Neural cell (in vitro differentiated cells): ENCODE measurements around the gene LRRC38. TPM values are rescaled to one million over a fixed set of nuclear protein-coding genes. Genes with fewer than 3 reads are reported as not detected.

Experiments used
- H2AFZ ChIP-seq: fragments of 200-600, 300-800 bp; sonication (generic), shearing (Covaris generic); 2 replicates; pipeline ENCODE4 v1.6.0; 2014; ENCODE audit warnings: low read depth, mild to moderate bottlenecking, antibody characterized with exemption, low read length, moderate library complexity
- H3F3A ChIP-seq: fragments of 200-600 bp; shearing (Covaris generic); 2 replicates; pipeline ENCODE4 v1.6.1; 2016; ENCODE audit warnings: mild to moderate bottlenecking, moderate library complexity, mixed read lengths, antibody characterized with exemption, low read length; ENCODE audit not compliant: insufficient read depth, poor library complexity, severe bottlenecking
- H3K27ac ChIP-seq: fragments of 200-600, 300-800 bp; sonication (generic), shearing (Covaris generic); 2 replicates; pipeline ENCODE4 v1.5.1; 2014; ENCODE audit warnings: mild to moderate bottlenecking, low read length, moderate library complexity
- H3K27me3 ChIP-seq: fragments of 300-800, 200-600 bp; sonication (generic), shearing (Covaris generic); 2 replicates; pipeline ENCODE4 v1.6.0; 2014; ENCODE audit warnings: mild to moderate bottlenecking, low read depth, low read length, moderate library complexity; ENCODE audit not compliant: insufficient read depth
- H3K36me3 ChIP-seq: fragments of 300-800, 200-600 bp; sonication (generic), shearing (Covaris generic); 2 replicates; pipeline ENCODE4 v1.5.1; 2014; ENCODE audit warnings: mild to moderate bottlenecking, antibody characterized with exemption, low read length, moderate library complexity; ENCODE audit not compliant: insufficient read depth
- H3K4me2 ChIP-seq: fragments of 300-800, 200-600 bp; sonication (generic), shearing (Covaris generic); 2 replicates; pipeline ENCODE4 v1.6.0; 2014; ENCODE audit warnings: mild to moderate bottlenecking, low read length
- H3K4me3 ChIP-seq: fragments of 300-800, 200-600 bp; sonication (generic), shearing (Covaris generic); 2 replicates; pipeline ENCODE4 v1.5.1; 2014; ENCODE audit warnings: mild to moderate bottlenecking, low read length, moderate library complexity
- H3K79me2 ChIP-seq: fragments of 200-600 bp; shearing (Covaris generic); replicated peaks from 2 replicates; pipeline ENCODE4 v1.6.0; 2014; ENCODE audit warnings: mild to moderate bottlenecking, low read length, moderate library complexity; ENCODE audit not compliant: insufficient read depth
- H3K9ac ChIP-seq: fragments of 300-800, 200-600 bp; sonication (generic), shearing (Covaris generic); 2 replicates; pipeline ENCODE4 v1.6.1; 2016; ENCODE audit warnings: mild to moderate bottlenecking, low read length, mixed read lengths
- H3K9me2 ChIP-seq: fragments of 200-600 bp; shearing (Covaris generic); 2 replicates; pipeline ENCODE4 v1.6.1; 2016; ENCODE audit warnings: mild to moderate bottlenecking, low read length, mixed read lengths; ENCODE audit not compliant: insufficient read depth
- H3K9me3 ChIP-seq: fragments of 200-600, 300-800 bp; sonication (generic), shearing (Covaris generic); 2 replicates; pipeline ENCODE4 v1.6.1; 2016; ENCODE audit warnings: mild to moderate bottlenecking, mixed run types, low read length, moderate library complexity, mixed read lengths
- H4K20me1 ChIP-seq: fragments of 200-600 bp; shearing (Covaris generic); 2 replicates; pipeline ENCODE4 v1.6.1; 2016; ENCODE audit warnings: mild to moderate bottlenecking, mixed run types; ENCODE audit not compliant: insufficient read depth
- EP300 ChIP-seq: fragments of 450-650 bp; conservative IDR thresholded peaks from 2 replicates; pipeline ENCODE4 v1.6.1; 2014; ENCODE audit warnings: antibody characterized with exemption, mild to moderate bottlenecking, moderate library complexity; ENCODE audit not compliant: poor library complexity, severe bottlenecking
- EZH2 ChIP-seq: fragments of 200-600, 300-800 bp; shearing (Covaris generic), sonication (generic); IDR thresholded peaks from 2 replicates; pipeline ENCODE4 v1.6.1; 2014; ENCODE audit warnings: antibody characterized with exemption, low read length, borderline replicate concordance, mild to moderate bottlenecking; ENCODE audit not compliant: insufficient read depth, poor library complexity, severe bottlenecking
- MXI1 ChIP-seq: fragments of 450-650 bp; conservative IDR thresholded peaks from 2 replicates; pipeline ENCODE4 v1.6.1; 2014; ENCODE audit warnings: antibody characterized with exemption, mild to moderate bottlenecking; ENCODE audit not compliant: poor library complexity, severe bottlenecking
- POLR2AphosphoS5 ChIP-seq: IDR thresholded peaks from 2 replicates; pipeline ENCODE4 v1.6.1; 2012
- RAD21 ChIP-seq: fragments of 450-650 bp; conservative IDR thresholded peaks from 2 replicates; pipeline ENCODE4 v1.6.1; 2014; ENCODE audit warnings: antibody characterized with exemption, mild to moderate bottlenecking, moderate library complexity
- SMC3 ChIP-seq: fragments of 450-650 bp; conservative IDR thresholded peaks from 2 replicates; pipeline ENCODE4 v1.6.1; 2014; ENCODE audit warnings: antibody characterized with exemption, mild to moderate bottlenecking, moderate library complexity; ENCODE audit not compliant: poor library complexity
- TAF1 ChIP-seq: IDR thresholded peaks from 2 replicates; pipeline ENCODE4 v1.6.1; 2012; ENCODE audit warnings: low read depth
- polyA plus RNA-seq: library from polyadenylated mRNA; depleted of rRNA; stranded (reverse); fragments of >200 nt; gene quantifications from 2 replicates; pipeline ENCODE4 v1.2.3, GENCODE V29; 2014
- TF ChIP-seq, protein P1 (sequence below): fragments of 450-650 bp; IDR thresholded peaks from 2 replicates; pipeline ENCODE4 v1.5.1; 2014; ENCODE audit warnings: antibody characterized with exemption, mild to moderate bottlenecking, moderate library complexity; ENCODE audit not compliant: poor library complexity, severe bottlenecking
- TF ChIP-seq, protein P2 (sequence below): IDR thresholded peaks from 2 replicates; pipeline ENCODE4 v1.6.1; 2012; ENCODE audit warnings: borderline replicate concordance

LRRC38 gene
- polyA plus RNA-seq, 1 donor from 2014 or later: not detected

GRCh38 chr1:13556224-13556764 is 42.5 kb upstream of the LRRC38 start:
- Histone ChIP-seq H4K20me1 (no peaks in the 10 kb centered on the region), H3K9me3 (no peaks in the 10 kb centered on the region), H2AFZ (no peak overlapping the region), H3F3A (no peaks in the 10 kb centered on the region), H3K79me2 (no peaks in the 10 kb centered on the region), H3K36me3 (no peaks in the 10 kb centered on the region), H3K27ac (no peak overlapping the region), H3K27me3 (no peaks in the 10 kb centered on the region), H3K4me3 (no peak overlapping the region), H3K9ac (no peak overlapping the region), H3K9me2 (no peaks in the 10 kb centered on the region), H3K4me2 (no peak overlapping the region)
- TF ChIP-seq MXI1 (no peak), SMC3 (no peak), POLR2AphosphoS5 (no peak), RAD21 (no peak), EZH2 (no peak), EP300 (no peak), TAF1 (no peak)
- TF ChIP-seq, protein P1, sequence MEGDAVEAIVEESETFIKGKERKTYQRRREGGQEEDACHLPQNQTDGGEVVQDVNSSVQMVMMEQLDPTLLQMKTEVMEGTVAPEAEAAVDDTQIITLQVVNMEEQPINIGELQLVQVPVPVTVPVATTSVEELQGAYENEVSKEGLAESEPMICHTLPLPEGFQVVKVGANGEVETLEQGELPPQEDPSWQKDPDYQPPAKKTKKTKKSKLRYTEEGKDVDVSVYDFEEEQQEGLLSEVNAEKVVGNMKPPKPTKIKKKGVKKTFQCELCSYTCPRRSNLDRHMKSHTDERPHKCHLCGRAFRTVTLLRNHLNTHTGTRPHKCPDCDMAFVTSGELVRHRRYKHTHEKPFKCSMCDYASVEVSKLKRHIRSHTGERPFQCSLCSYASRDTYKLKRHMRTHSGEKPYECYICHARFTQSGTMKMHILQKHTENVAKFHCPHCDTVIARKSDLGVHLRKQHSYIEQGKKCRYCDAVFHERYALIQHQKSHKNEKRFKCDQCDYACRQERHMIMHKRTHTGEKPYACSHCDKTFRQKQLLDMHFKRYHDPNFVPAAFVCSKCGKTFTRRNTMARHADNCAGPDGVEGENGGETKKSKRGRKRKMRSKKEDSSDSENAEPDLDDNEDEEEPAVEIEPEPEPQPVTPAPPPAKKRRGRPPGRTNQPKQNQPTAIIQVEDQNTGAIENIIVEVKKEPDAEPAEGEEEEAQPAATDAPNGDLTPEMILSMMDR: no peak
- TF ChIP-seq, protein P2, sequence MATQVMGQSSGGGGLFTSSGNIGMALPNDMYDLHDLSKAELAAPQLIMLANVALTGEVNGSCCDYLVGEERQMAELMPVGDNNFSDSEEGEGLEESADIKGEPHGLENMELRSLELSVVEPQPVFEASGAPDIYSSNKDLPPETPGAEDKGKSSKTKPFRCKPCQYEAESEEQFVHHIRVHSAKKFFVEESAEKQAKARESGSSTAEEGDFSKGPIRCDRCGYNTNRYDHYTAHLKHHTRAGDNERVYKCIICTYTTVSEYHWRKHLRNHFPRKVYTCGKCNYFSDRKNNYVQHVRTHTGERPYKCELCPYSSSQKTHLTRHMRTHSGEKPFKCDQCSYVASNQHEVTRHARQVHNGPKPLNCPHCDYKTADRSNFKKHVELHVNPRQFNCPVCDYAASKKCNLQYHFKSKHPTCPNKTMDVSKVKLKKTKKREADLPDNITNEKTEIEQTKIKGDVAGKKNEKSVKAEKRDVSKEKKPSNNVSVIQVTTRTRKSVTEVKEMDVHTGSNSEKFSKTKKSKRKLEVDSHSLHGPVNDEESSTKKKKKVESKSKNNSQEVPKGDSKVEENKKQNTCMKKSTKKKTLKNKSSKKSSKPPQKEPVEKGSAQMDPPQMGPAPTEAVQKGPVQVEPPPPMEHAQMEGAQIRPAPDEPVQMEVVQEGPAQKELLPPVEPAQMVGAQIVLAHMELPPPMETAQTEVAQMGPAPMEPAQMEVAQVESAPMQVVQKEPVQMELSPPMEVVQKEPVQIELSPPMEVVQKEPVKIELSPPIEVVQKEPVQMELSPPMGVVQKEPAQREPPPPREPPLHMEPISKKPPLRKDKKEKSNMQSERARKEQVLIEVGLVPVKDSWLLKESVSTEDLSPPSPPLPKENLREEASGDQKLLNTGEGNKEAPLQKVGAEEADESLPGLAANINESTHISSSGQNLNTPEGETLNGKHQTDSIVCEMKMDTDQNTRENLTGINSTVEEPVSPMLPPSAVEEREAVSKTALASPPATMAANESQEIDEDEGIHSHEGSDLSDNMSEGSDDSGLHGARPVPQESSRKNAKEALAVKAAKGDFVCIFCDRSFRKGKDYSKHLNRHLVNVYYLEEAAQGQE: no peak

GRCh38 chr1:13554798-13555197 is 41.0 kb upstream of the LRRC38 start:
- H3K79me2 ChIP-seq: no peaks in the 10 kb centered on the region
- TF ChIP-seq EP300: no peak
- no peak for TF ChIP-seq RAD21
- H3K9me2 ChIP-seq: no peaks in the 10 kb centered on the region
- H3K27ac ChIP-seq: no peak overlapping the region
- H3K36me3 ChIP-seq: no peaks in the 10 kb centered on the region
- no peak overlapping the region for H3K9ac ChIP-seq
- H3F3A ChIP-seq: no peaks in the 10 kb centered on the region
- no peak overlapping the region for H2AFZ ChIP-seq
- no peaks in the 10 kb centered on the region for H4K20me1 ChIP-seq
- H3K4me2 ChIP-seq: no peak overlapping the region
- H3K27me3 ChIP-seq: no peaks in the 10 kb centered on the region
- H3K9me3 ChIP-seq: no peaks in the 10 kb centered on the region
- H3K4me3 ChIP-seq: no peak overlapping the region

DNA sequence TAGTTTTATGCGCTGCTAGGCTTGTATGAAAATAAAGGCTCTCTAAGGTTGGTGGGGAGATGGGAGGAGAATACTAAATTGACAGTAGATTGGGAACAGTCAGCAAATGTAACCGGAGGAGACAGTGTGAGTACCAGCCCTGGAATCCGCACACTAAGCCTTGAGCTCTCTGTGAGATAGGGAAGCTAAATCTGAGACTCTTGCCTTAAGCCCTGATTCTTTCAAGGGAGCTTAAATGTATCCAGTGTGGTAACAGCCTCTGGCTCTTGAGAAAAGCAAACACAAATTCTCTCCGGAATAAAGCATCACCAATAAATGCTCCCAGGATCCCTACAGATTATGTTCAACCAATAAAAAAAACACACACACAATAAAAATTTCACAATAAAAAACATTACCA is 36.9 kb upstream of the LRRC38 start:
- Histone ChIP-seq H3K36me3 (no peaks in the 10 kb centered on the region), H3K27me3 (no peaks in the 10 kb centered on the region), H3K9ac (no peak overlapping the region), H2AFZ (no peak overlapping the region), H3K4me2 (no peak overlapping the region), H4K20me1 (no peaks in the 10 kb centered on the region), H3F3A (no peaks in the 10 kb centered on the region), H3K4me3 (no peak overlapping the region), H3K9me3 (no peaks in the 10 kb centered on the region), H3K79me2 (no peaks in the 10 kb centered on the region), H3K27ac (no peak overlapping the region), H3K9me2 (no peaks in the 10 kb centered on the region)
- TF ChIP-seq POLR2AphosphoS5 (no peak), RAD21 (no peak), EZH2 (no peak), MXI1 (no peak), TAF1 (no peak), EP300 (no peak), SMC3 (no peak)
- TF ChIP-seq, protein P1: no peak
- TF ChIP-seq, protein P2: no peak
